Measurements from ENCODE around the gene TLNRD1. TPM values are rescaled to one million over a fixed set of nuclear protein-coding genes. Genes with fewer than 3 reads are reported as not detected.

TLNRD1 gene
- total RNA-seq, 1 donor from 2014 or later: 5.5 TPM

DNA sequence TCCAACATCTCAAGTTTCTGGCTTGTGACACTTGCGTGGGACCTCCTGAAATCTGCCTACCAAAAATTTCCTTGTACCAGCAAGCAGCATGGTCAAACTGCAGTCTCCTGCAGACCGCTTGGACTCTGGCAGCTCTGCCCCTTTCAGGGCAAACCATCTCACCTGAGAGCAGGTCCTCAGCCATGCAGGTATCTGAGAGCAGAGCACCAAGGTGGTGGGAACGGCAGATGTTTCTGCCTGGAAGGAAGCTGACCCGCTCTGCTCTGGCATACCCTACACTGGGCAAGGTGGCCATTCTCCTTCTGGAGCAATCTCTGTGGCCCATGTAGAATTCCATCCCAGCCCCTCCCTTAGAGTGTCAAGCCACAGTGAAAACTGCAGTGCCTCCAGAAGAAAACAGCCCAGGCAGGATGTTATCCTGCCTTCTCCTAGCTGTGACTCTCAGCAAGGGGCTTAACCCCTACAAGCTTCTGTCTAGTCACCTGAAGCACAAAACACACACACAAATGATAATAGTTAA lies 32.7 kb upstream of the TLNRD1 start:
- H3K4me1 ChIP-seq: peaks cover 4% of the 10 kb centered on the region
- H3K36me3 ChIP-seq: peaks cover 20% of the 10 kb centered on the region
- no peak for DNase-seq
- H3K4me3 ChIP-seq: no peak overlapping the region
- H3K27me3 ChIP-seq (ENCODE audit: low read depth): no peaks in the 10 kb centered on the region
- peaks cover 15% of the 10 kb centered on the region for H3K9me3 ChIP-seq (replicated peaks)
- intact Hi-C loops (cut with micrococcal nuclease): loop anchor here (10.0 kb wide), 1 partner anchor 193 kb away; the partner anchor contains the start of gene CEMIP
- H3K27ac ChIP-seq (replicated peaks): no peak overlapping the region
- no peak for TF ChIP-seq CTCF (IDR thresholded peaks at IDR 0.05; ENCODE audit: borderline replicate concordance)

DNA sequence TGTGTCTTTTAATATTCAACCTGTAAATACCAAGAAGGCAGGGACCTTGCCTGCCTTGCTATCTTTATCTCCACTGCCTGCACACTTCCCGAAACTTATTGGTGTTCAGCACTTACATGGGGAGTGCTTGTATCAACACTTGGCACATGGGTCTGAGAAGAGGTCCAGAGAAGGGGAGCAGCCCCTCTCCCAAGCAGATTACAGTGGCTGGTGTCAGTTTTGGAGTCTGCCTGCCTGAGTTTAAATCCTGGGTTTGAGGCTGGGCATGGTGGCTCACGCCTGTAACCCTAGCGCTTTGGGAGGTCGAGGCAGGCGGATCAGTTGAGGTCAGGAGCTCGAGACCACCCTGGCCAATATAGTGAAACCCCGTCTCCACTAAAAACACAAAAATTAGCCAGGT lies 31.4 kb upstream of the TLNRD1 start:
- Histone ChIP-seq H3K27ac (replicated peaks) (no peak overlapping the region), H3K27me3 (ENCODE audit: low read depth) (no peaks in the 10 kb centered on the region), H3K4me3 (no peak overlapping the region), H3K4me1 (peaks cover 4% of the 10 kb centered on the region), H3K36me3 (peaks cover 20% of the 10 kb centered on the region), H3K9me3 (replicated peaks) (peaks cover 11% of the 10 kb centered on the region)
- TF ChIP-seq CTCF (IDR thresholded peaks at IDR 0.05; ENCODE audit: borderline replicate concordance): no peak
- no peak for DNase-seq
- intact Hi-C loops (cut with micrococcal nuclease): loop anchor here (10.0 kb wide), 1 partner anchor 195 kb away; the partner anchor contains the start of gene CEMIP

GRCh38 chr15:80970018-80970657 lies 30.6 kb upstream of the TLNRD1 start:
- intact Hi-C loops (cut with micrococcal nuclease): no loop called here
- no peak overlapping the region for H3K4me3 ChIP-seq
- peaks cover 16% of the 10 kb centered on the region for H3K36me3 ChIP-seq
- peaks cover 5% of the 10 kb centered on the region for H3K9me3 ChIP-seq (replicated peaks)
- TF ChIP-seq CTCF (IDR thresholded peaks at IDR 0.05; ENCODE audit: borderline replicate concordance): peak; percentile 90
- no peaks in the 10 kb centered on the region for H3K27me3 ChIP-seq (ENCODE audit: low read depth)
- H3K27ac ChIP-seq (replicated peaks): no peak overlapping the region
- peak; percentile 42 for DNase-seq
- H3K4me1 ChIP-seq: peaks cover 4% of the 10 kb centered on the region

- H3K4me1 ChIP-seq: peaks cover 4% of the 10 kb centered on the region
- no peak for DNase-seq
- no peaks in the 10 kb centered on the region for H3K27me3 ChIP-seq (ENCODE audit: low read depth)
- H3K4me3 ChIP-seq: no peak overlapping the region
- H3K27ac ChIP-seq (replicated peaks): no peak overlapping the region
- H3K9me3 ChIP-seq (replicated peaks): no peaks in the 10 kb centered on the region
- intact Hi-C loops (cut with micrococcal nuclease): no loop called here
- TF ChIP-seq CTCF (IDR thresholded peaks at IDR 0.05; ENCODE audit: borderline replicate concordance): no peak
- peaks cover 11% of the 10 kb centered on the region for H3K36me3 ChIP-seq
Observed at GRCh38 chr15:80970658-80971057, 30.1 kb upstream of the TLNRD1 start.

DNA sequence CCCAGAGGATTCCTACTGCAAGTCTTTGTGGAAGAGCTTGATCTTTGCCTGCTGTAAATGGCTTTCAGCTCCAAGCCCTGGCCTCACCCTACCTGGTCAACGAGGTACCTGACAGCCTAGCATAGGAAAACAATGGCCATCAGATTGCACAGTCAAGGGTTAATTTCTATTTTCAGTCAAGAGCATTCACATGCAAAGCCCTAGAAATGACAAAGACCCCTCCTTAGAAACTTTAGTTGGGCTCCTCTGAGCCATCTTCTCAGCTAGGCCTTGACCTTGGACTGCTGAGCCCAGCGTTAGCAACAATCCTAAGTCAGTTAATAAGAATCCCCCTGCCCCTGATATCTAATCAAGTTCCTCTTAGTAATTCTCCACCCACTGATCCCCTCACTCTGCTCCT lies 29.6 kb upstream of the TLNRD1 start:
- H3K27ac ChIP-seq (replicated peaks): no peak overlapping the region
- TF ChIP-seq CTCF (IDR thresholded peaks at IDR 0.05; ENCODE audit: borderline replicate concordance): no peak
- H3K27me3 ChIP-seq (ENCODE audit: low read depth): no peaks in the 10 kb centered on the region
- no peak for DNase-seq
- H3K4me3 ChIP-seq: no peak overlapping the region
- H3K4me1 ChIP-seq: peaks cover 4% of the 10 kb centered on the region
- intact Hi-C loops (cut with micrococcal nuclease): no loop called here
- peaks cover 11% of the 10 kb centered on the region for H3K36me3 ChIP-seq
- no peaks in the 10 kb centered on the region for H3K9me3 ChIP-seq (replicated peaks)

All from left ventricle myocardium inferior (tissue), 1 donor.